CD1c-positive myeloid dendritic cell (primary cell): ENCODE data around the gene ZNF717.
"Not testable (repeated sequence)": the region's sequence is repeated elsewhere in the genome, so short reads cannot be mapped to it uniquely, and the experiment has no call there.

Source experiments
- DNase-seq: peaks from one replicate; pipeline ENCODE4 v3.0.0-alpha.2; 2016; ENCODE audit errors: extremely low spot score

ZNF717 gene

DNA sequence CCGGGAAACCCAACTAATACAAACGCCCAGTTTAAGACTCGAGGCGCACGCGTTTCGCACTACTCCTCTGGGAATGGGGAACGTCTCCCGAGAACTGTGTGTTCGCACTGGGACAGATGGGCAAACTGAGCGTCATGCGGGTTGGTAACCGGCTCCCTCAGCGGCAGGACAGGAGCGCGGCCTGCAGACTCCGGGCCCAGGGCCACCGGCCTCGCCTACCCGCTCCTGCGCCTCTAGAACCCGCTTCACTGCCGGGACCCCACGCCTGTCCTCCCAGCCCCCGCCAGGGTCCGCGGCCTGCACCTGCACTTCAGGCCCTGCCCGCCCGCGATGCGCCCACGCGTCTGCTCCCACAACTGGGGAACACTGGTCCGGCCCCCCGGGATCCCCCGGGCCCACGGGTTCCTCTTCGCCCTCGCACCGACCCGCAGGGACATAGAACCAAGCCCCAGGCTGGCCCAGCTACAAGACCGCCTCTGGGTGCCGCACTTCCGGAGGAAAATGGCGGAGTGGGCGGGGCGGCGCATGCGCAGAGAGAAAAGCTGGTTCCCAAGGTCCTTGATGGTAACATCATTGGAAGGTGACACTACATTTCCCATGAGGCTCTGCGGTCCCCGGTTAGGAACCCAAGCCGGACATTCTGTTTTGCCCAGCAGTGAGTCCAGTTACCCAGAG lies at the start of gene ZNF717:
ZNF717 (minus strand) TSS at position 469 of the 675 bp plus-strand sequence. CDS start 2,187 bp downstream, outside the sequence.
- peak; percentile 92 for DNase-seq

DNA sequence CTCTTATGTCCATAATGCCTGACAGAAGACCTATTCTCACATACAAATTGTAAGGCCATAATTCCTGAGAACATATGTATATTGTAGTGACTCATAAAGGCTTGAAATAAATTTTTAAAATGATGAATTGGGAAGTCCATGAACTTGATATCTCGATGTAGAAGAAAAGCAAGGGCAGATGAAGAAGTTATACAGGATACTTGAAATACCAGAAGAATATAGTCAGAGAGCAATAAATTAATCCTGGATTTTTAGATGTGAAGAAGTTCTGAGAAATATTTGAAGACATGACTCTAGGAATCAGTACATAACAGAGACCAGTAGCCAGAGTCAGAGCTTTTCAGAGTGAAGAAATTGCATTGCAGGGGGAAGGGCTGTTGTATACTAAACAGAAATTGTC lies 45.7 kb upstream of the ZNF717 start:
- DNase-seq, result not testable (repeated sequence)

DNA sequence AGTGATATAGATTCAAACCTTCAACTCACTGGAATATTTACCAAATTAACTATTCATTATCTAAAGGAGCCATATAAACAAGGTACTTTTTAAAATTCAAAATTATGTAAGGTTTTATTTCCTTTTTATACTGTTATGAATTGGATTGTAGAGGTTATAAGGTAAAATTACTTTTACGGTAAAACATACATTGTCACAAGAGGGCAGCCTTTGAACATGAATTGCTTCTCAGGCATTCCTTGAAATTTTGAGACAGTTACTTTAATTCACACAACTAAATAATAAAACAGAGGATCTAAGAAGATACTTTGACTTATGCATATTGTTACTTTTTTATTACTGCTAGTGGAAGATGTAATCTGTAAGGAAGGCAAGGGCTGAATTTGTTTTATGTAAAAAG lies 32.7 kb upstream of the ZNF717 start:
- DNase-seq, result not testable (repeated sequence)

DNA sequence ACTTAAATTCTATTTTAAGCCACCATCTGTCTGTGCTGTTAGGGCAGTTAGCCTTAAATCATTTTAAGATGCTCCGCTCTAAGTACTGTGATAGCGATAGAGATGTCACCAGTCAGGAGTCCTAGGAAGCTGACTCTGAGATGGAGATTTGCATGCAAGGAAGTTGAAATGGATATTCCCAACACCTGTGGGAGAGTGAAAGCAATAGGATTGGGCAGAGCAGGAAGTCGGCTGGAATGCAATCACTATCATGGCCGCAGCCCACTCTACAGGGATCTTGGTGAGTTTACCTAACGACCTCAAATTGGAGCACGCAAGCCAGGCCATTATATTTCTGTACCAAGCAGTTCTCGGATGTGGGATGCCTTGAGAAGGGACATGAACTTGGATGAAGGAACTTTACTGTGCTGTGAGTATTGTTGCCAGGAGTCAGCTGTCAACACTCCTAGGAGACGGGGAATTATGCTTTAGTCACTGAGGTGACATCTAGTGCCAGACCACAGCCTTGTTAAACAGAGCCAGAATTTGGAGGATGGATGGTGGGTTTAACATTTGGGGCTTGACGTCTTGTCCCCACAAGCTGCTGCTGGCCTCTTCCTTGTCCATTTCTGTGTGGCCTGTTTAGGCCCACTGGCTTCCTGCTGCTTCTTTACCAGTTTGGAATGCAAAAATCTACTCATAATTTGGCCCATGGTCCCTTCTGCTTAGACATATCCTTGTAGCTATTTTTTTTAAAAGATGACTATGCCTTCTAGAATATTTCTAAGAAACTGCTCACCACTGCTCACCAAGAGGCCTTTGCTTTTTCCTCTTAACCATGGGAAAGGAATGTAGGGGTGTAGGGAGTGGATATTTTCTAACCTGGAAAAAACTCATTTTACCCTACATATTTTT lies 31.2 kb upstream of the ZNF717 start:
- DNase-seq, result not testable (repeated sequence)

DNA sequence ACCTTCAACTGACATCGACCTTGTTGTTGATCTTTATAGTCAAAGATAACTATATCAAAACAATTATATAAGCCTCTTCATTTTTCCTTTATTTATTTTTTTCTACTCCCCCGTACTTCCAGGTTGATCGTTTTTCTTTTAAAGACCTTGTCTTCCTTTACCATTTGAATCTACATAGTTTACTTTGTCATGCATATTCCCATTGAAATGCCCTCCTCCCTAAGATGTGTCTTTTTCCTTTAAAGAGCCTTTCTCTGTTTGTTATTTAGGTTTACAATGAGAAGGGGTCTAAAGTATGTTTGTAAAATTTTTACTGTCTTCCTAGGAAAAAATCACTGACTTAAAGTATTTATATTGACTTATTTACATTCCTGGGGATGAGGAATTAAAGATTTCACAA lies 29.4 kb upstream of the ZNF717 start:
- DNase-seq, result no peak

DNA sequence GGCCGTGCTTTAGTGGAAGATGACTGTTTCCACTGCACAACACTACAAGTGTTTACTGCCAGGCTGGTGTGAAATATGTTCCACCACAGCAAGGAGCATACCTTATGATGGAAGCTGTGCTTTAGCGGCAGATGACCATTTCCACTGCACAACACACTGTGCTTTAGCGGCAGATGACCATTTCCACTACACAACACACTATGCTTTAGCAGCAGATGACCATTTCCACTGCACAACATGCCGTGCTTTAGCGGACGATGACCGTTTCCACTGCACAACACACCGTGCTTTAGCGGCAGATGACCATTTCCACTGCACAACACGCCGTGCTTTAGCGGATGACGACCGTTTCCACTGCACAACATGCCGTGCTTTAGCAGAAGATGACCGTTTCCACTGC lies 2.8 kb downstream of the ZNF717 start:
- no peak for DNase-seq

DNA sequence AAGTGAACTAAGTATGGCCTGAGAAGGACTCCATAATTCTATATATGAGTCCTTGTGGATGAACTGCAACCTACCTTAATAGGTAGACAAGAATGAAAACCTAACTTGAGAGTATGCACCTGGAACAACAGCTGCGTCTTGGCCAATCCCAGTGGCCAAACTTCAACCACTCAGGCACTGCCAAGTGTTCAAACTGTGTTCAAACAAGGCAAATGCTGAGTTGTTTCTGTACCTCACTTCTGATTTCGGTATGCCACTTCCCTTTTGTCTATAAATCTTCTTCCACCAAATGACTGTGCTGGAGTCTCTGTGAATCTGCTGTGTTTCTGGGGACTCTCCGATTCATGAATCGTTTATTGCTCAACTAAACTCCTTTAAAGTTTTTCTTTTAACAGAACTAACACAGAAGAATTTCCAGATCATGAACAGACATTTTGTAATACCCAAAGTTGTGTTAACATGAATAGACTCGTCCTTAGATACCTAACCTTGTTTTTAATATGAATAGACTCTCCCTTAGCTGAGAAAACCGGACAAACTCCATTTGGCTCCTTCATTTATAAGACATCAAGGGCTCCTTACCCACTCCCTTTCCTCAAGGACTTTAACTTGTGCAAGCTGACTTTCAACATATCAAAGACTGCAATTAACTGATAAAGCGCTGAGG lies 4.1 kb downstream of the ZNF717 start:
- DNase-seq, result peak; percentile 16

DNA sequence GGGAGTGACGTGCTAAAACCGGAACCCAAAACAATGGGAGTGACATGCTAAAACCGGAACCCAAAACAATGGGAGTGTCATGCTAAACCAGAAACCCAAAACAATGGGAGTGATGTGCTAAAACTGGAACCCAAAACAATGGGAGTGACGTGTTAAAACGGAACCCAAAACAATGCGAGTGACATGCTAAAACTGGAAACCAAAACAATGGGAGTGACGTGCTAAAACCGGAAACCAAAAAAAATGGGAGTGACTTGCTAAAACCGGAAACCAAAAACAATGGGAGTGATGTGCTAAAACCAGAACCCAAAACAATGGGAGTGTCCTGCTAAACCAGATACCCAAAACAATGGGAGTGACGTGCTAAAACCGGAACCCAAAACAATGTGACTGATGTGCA lies 7.6 kb downstream of the ZNF717 start:
- not testable (repeated sequence) for DNase-seq

DNA sequence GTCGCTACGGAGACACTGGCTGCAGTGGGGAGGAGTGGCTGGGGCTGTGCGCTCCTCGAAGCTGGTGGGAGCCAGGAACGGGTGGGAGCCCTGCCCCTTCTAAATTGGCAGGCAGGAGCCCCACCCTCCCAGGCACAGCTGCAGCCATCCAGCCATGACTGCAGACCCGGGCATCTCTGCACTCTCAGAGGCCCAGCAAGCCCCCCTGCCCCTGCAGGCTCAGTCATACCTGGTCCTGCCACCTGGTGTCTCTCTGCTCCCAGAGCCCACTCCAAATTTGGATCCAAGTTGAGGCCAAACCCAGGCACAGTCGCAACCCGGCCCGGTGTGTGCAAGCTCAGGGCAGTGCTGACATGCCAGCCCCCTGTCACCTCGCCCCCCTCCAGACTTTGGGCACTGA lies 13.7 kb downstream of the ZNF717 start:
- not testable (repeated sequence) for DNase-seq

DNA sequence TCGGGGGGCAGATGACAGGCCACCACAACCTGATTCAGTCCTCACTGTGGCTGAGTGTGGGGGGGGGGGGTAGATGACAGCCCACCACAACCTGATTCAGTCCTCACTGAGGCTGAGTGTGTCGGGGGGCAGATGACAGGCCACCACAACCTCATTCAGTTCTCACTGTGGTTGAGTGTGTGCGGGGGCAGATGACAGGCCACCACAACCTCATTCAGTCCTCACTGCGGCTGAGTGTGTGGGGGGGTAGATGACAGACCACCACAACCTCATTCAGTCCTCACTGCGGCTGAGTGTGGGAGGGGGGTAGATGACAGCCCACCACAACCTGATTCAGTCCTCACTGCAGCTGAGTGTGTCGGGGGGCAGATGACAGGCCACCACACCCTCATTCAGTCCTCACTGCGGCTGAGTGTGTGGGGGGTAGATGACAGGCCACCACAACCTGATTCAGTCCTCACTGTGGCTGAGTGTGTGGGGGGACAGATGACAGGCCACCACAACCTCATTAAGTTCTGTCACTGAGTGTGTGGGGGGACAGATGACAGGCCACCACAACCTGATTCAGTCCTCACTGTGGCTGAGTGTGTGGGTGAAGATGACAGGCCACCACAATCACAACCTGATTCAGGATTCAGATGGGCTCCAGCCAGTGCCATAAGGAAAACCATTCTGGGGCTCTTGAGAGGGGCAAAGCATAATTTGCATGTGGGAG lies 16.9 kb downstream of the ZNF717 start:
- DNase-seq, result no peak

DNA sequence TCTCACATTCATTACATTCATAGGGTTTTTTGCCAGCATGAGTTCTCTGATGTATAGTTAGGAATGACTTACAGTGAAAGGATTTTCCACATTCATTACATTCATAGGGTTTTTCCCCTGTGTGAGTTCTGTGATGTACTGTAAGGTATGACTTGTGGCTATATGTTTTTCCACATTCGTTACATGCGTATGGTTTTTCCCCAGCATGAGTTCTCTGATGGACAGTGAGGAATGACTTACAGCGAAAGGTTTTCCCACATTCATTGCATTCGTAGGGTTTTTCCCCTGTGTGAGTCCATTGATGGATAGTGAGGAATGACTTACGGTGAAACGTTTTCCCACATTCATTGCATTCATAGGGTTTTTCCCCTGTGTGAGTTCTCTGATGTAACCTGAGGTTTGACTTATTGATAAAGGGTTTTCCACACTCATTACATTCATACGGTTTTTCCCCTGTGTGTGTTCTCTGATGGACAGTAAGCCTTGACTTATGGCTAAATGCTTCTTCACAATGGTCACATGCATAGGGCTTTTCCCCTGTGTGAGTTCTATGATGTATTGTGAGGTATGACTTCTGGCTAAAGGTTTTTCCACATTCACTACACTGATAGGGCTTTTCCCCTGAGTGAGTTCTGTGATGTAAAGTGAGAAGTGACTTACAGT lies 47.4 kb downstream of the ZNF717 start:
- DNase-seq, result no peak

DNA sequence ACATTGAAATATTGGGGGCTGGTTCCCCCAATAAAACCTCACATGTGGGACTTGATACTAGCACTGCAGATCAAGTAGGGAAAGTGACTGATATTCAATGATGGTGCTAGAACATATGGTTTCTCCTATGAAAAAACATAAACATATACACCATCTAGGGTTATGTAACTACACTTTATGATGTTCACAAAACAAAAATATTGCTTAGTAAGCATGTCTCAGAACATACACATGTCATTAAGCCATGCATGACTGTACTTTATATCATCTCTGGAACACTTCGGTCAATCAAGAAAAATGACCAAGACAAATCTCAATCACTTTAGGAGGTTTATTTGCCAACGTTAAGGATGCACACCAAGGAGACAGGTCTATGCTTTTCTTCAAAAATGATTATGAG lies 57.4 kb downstream of the ZNF717 start:
- no peak for DNase-seq

DNA sequence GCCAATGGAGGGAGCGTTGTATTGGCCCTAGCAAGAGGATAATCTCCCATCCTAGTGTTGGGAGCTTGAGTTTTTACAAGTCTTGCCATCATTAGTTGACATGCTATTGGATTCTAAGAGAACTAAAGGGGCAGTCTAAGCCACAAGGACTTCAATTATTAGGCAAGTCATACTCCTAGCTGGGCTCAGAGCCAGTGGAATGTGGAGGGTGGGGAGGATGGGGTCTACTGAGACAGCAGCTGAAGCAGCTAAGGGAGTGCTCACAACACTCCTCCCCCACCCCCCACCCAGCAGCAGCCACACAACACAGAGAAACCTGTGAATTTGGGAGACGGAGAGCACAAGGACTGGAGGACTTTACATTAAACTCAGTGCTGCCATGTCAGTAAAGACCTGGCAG lies 93.3 kb downstream of the ZNF717 start:
- DNase-seq, result no peak

DNA sequence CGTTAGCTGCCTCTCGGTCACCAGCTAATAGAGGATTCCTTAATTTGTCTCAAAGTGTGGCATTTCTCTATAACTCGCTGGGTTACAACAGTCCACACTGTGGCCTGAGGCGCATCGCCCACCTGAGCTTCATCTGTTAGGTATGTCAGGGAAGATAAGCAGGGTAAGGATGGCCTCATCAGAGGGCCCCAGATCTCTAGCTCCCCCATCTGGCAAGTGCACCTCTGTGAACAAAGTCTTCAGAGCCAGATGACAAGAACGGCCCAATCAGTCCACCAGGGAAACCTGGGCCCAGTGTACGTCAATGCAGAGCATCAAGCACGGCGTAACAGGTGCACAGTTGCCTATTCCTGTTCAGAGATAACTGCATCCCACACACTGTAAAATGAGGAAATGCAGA lies 98.0 kb downstream of the ZNF717 start:
- DNase-seq, result no peak
